B cell (primary cell): ENCODE measurements around the gene DDX27. TPM values are rescaled to one million over a fixed set of nuclear protein-coding genes. Genes with fewer than 3 reads are reported as not detected.

Experiments used
- ATAC-seq: fragments of 200-7000 bp; cut with Tn5 transposase; one replicate; pipeline ENCODE4 v1.10.0; 2021; ENCODE audit warnings: low read depth, mild to moderate bottlenecking, moderate number of reproducible peaks, moderate library complexity
- CTCF ChIA-PET: fragments of 350-600 bp; sonication (Branson Sonifier 250); formaldehyde crosslinking; loops from one replicate; lab custom pipeline; 2021; ENCODE audit warnings: antibody characterized with exemption, inconsistent platforms; lab: Charles Lee
- POLR2A ChIA-PET: fragments of 350-600 bp; sonication (Branson Sonifier 250); formaldehyde crosslinking; loops from one replicate; lab custom pipeline; 2021; ENCODE audit warnings: antibody characterized with exemption; lab: Charles Lee
- DNase-seq: peaks from one replicate; pipeline ENCODE4 v3.0.0; 2013
- H2AFZ ChIP-seq: 2 replicates; pipeline ENCODE4 v1.6.1; 2012; ENCODE audit warnings: mild to moderate bottlenecking, low read depth, low read length; ENCODE audit not compliant: insufficient read depth, poor library complexity, severe bottlenecking
- H3K27ac ChIP-seq, 2 donors: 1 replicate in 1 of 2; 2 replicates in 1 of 2; pipeline ENCODE4 v1.5.1; 2012 to 2013; ENCODE audit warnings: low read length in 2 of 2, mild to moderate bottlenecking in 2 of 2, moderate library complexity in 1 of 2
- H3K27me3 ChIP-seq, 4 experiments: fragments of 200-600 bp in 1 of 4; sonication (generic) in 1 of 4; replicated peaks in 1 of 4; 1 replicate in 2 of 4; 2 replicates in 2 of 4; pipeline versions ENCODE4 v1.6.1 to v1.7.0; 2013 to 2016; ENCODE audit warnings: low read length in 3 of 4, mild to moderate bottlenecking in 2 of 4, mixed read lengths in 1 of 4, moderate library complexity in 1 of 4; ENCODE audit not compliant: insufficient read depth in 4 of 4, control insufficient read depth in 3 of 4; ENCODE audit errors: control extremely low read depth in 1 of 4
- H3K36me3 ChIP-seq, 2 experiments: replicated peaks in 1 of 2; 1 replicate in 1 of 2; 2 replicates in 1 of 2; pipeline versions ENCODE4 v1.6.1 to v1.7.1; 2013; ENCODE audit warnings: low read length in 1 of 2; ENCODE audit not compliant: insufficient read depth in 2 of 2, control insufficient read depth in 1 of 2; ENCODE audit errors: control extremely low read depth in 1 of 2, extremely low read depth in 1 of 2
- H3K4me1 ChIP-seq, 2 donors: fragments of 200-600 bp in 1 of 2; sonication (generic) in 1 of 2; 1 replicate in 1 of 2; 2 replicates in 1 of 2; pipeline versions ENCODE4 v1.5.1 to v1.6.1; 2013 to 2017; ENCODE audit warnings: low read length in 2 of 2; ENCODE audit not compliant: control insufficient read depth in 2 of 2, insufficient read depth in 2 of 2
- H3K4me2 ChIP-seq: replicated peaks from 2 replicates; pipeline ENCODE3; 2012; ENCODE audit warnings: mild to moderate bottlenecking, low read depth, low read length; ENCODE audit not compliant: poor library complexity, severe bottlenecking
- H3K4me3 ChIP-seq, 5 experiments: fragments of 200-600 bp in 1 of 5; sonication (generic) in 1 of 5; 1 replicate in 3 of 5; 2 replicates in 2 of 5; pipeline versions ENCODE4 v1.5.1 to v1.7.0; 2011 to 2016; ENCODE audit warnings: low read length in 4 of 5, mild to moderate bottlenecking in 4 of 5, low read depth in 2 of 5, control low read depth in 1 of 5, moderate library complexity in 1 of 5; ENCODE audit not compliant: insufficient read depth in 1 of 5; ENCODE audit errors: control extremely low read depth in 1 of 5, extremely low read depth in 1 of 5
- H3K79me2 ChIP-seq: fragments of 200-600 bp; sonication (generic); one replicate; pipeline ENCODE4 v1.6.0; 2016; ENCODE audit warnings: low read length; ENCODE audit not compliant: control insufficient read depth, insufficient read depth
- H3K9ac ChIP-seq: fragments of 200-600 bp; sonication (generic); 2 replicates; pipeline ENCODE4 v1.6.1; 2017; ENCODE audit warnings: mild to moderate bottlenecking, low read length, moderate library complexity
- H3K9me3 ChIP-seq, 3 donors: one replicate each; pipeline versions ENCODE4 v1.6.1 to v1.7.1; 2013; ENCODE audit warnings: low read length in 2 of 3; ENCODE audit not compliant: control insufficient read depth in 2 of 3, insufficient read depth in 1 of 3; ENCODE audit errors: control extremely low read depth in 1 of 3
- H4K20me1 ChIP-seq: 2 replicates; pipeline ENCODE4 v1.6.0; 2012; ENCODE audit warnings: mild to moderate bottlenecking, low read length; ENCODE audit not compliant: insufficient read depth, control insufficient read depth, poor library complexity, severe bottlenecking
- H3K27ac Mint-ChIP-seq: one replicate; pipeline ENCODE4 v1.8.0; 2021; ENCODE audit warnings: mixed read lengths
- H3K27me3 Mint-ChIP-seq: one replicate; pipeline ENCODE4 v1.8.0; 2021; ENCODE audit warnings: mixed read lengths
- H3K4me1 Mint-ChIP-seq: one replicate; pipeline ENCODE4 v1.8.0; 2021; ENCODE audit warnings: mixed read lengths
- H3K4me3 Mint-ChIP-seq: one replicate; pipeline ENCODE4 v1.8.0; 2021; ENCODE audit warnings: mixed read lengths
- H3K9me3 Mint-ChIP-seq: one replicate; pipeline ENCODE4 v1.8.0; 2022; ENCODE audit warnings: mixed read lengths; ENCODE audit not compliant: insufficient read depth
- EZH2 ChIP-seq: IDR thresholded peaks from 2 replicates; pipeline ENCODE4 v1.6.1; 2012; ENCODE audit warnings: borderline replicate concordance, low read depth, mild to moderate bottlenecking, moderate library complexity, low read length; ENCODE audit not compliant: insufficient read depth, poor library complexity, severe bottlenecking
- WGBS: methylation state at CpG from one replicate; pipeline ENCODE4 v1.1.5; 2013; ENCODE audit warnings: missing lambda C conversion rate; ENCODE audit not compliant: insufficient coverage; 5-methylcytosine and 5-hydroxymethylcytosine counted together
- intact Hi-C: fragments of 100-400 bp; cut with micrococcal nuclease; formaldehyde crosslinking; loops from one replicate; pipeline ENCODE4 v1.10.0; 2022
- polyA plus RNA-seq: library from polyadenylated mRNA; depleted of rRNA; stranded (reverse); fragments of >200 nt; gene quantifications from 2 replicates; pipeline ENCODE4 v1.2.3, GENCODE V29; 2012
- total RNA-seq, 2 donors: library from RNA; stranded (reverse); fragments of 120-200 nt in 1 of 2; gene quantifications; 1 replicate in 1 of 2; 2 replicates in 1 of 2; pipeline versions ENCODE4 v1.2.3 to v1.2.4, GENCODE V29; 2013 to 2022
- TF ChIP-seq, protein P1 (sequence below): fragments of 200-600 bp; IDR thresholded peaks from one replicate; pipeline ENCODE4 v1.8.0; 2022; ENCODE audit warnings: antibody characterized with exemption, mild to moderate bottlenecking

DDX27 gene
- total and polyA plus RNA-seq, 2 donors (not counting 1 experiment from before 2014, with no cell fraction given) = 55.0 to 74.6 TPM

- peaks cover 94% of the 10 kb centered on the region for H3K79me2 ChIP-seq
- H4K20me1 ChIP-seq = peaks cover 40% of the 10 kb centered on the region
- H3K4me2 ChIP-seq = no peak overlapping the region
- no peaks in the 10 kb centered on the region for H3K9me3 ChIP-seq
- WGBS = no CpG with 5 or more reads among the region's 2 CpGs
- intact Hi-C loops = no loop called here
- Mint-ChIP-seq H3K27ac (peak overlapping the region; percentile 42), H3K9me3 (no peaks in the 10 kb centered on the region), H3K4me1 (peaks cover 40% of the 10 kb centered on the region), H3K27me3 (no peaks in the 10 kb centered on the region), H3K4me3 (no peak overlapping the region)
- H3K9ac ChIP-seq = no peak overlapping the region
- no peak overlapping the region for H3K4me3 ChIP-seq
- CTCF ChIA-PET = no interaction called here
- DNase-seq (no peak), ATAC-seq (no peak)
- H2AFZ ChIP-seq = no peak overlapping the region
- peaks cover 1 to 24% of the 10 kb centered on the region in 2 experiments for H3K36me3 ChIP-seq
- POLR2A ChIA-PET = no interaction called here
- H3K27ac ChIP-seq = no peak overlapping the region
- H3K4me1 ChIP-seq = peaks cover 15 to 33% of the 10 kb centered on the region in 2 donors
- no peaks in the 10 kb centered on the region for H3K27me3 ChIP-seq
- no peak for TF ChIP-seq EZH2
- TF ChIP-seq, protein P1, sequence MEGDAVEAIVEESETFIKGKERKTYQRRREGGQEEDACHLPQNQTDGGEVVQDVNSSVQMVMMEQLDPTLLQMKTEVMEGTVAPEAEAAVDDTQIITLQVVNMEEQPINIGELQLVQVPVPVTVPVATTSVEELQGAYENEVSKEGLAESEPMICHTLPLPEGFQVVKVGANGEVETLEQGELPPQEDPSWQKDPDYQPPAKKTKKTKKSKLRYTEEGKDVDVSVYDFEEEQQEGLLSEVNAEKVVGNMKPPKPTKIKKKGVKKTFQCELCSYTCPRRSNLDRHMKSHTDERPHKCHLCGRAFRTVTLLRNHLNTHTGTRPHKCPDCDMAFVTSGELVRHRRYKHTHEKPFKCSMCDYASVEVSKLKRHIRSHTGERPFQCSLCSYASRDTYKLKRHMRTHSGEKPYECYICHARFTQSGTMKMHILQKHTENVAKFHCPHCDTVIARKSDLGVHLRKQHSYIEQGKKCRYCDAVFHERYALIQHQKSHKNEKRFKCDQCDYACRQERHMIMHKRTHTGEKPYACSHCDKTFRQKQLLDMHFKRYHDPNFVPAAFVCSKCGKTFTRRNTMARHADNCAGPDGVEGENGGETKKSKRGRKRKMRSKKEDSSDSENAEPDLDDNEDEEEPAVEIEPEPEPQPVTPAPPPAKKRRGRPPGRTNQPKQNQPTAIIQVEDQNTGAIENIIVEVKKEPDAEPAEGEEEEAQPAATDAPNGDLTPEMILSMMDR = no peak
These were observed 49.7 kb upstream of the DDX27 start for GRCh38 chr20:49169547-49169946.

DNA sequence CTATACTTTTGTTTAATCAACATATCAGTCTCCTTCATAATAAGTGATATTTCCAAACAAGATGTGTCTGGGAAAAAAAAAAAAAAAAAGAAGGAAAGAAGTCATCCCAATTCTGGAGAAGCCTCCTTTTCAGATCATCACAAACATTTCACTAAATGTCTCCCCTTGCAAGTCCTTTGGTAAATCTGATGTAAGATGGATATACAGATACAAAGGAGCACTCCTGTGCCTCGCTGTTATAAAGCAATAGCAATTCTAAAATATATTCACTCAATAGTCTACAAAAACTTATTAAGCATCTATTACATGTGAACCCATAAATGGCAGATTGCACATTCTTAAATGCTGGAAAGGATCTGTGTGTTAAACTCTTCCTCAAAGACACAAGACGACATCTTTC lies 48.5 kb upstream of the DDX27 start:
- Histone ChIP-seq H3K4me3 (no peak overlapping the region), H2AFZ (no peak overlapping the region), H4K20me1 (peaks cover 41% of the 10 kb centered on the region), H3K36me3 (peaks cover 1 to 20% of the 10 kb centered on the region in 2 experiments), H3K79me2 (peaks cover 96% of the 10 kb centered on the region), H3K27ac (no peak overlapping the region), H3K4me1 (peaks cover 15 to 32% of the 10 kb centered on the region in 2 donors), H3K27me3 (no peaks in the 10 kb centered on the region), H3K9ac (no peak overlapping the region), H3K9me3 (no peaks in the 10 kb centered on the region), H3K4me2 (no peak overlapping the region)
- Mint-ChIP-seq H3K27ac (no peak overlapping the region), H3K9me3 (no peaks in the 10 kb centered on the region), H3K27me3 (no peaks in the 10 kb centered on the region), H3K4me3 (no peak overlapping the region), H3K4me1 (peaks cover 40% of the 10 kb centered on the region)
- intact Hi-C loops = no loop called here
- ChIA-PET CTCF (no interaction called here), POLR2A (no interaction called here)
- ATAC-seq = no peak
- 80% methylated on average over 1 of the region's 2 CpGs for WGBS
- no peak for TF ChIP-seq EZH2
- TF ChIP-seq, protein P1 = no peak
- DNase-seq = no peak
